ENCODE data around the gene FSD1L.
"Not testable (repeated sequence)": the region's sequence is repeated elsewhere in the genome, so short reads cannot be mapped to it uniquely, and the experiment has no call there.

The FSD1L gene

GRCh38 chr9:105572455-105572854 lies 124.6 kb downstream of the FSD1L start:
- Histone ChIP-seq H3K4me3 (ENCODE audit: extremely low read depth, insufficient read depth, low read length, poor library complexity, severe bottlenecking) (no peak overlapping the region), H3K36me3 (ENCODE audit: control insufficient read depth, insufficient read depth, low read length) (peaks cover 3% of the 10 kb centered on the region), H3K9me3 (ENCODE audit: control insufficient read depth, low read length) (no peaks in the 10 kb centered on the region), H3K27ac (ENCODE audit: low read depth, low read length, severe bottlenecking) (no peak overlapping the region), H3K4me1 (ENCODE audit: control insufficient read depth, insufficient read depth, low read length, poor library complexity, severe bottlenecking) (no peaks in the 10 kb centered on the region)

- not testable (repeated sequence) for H3K27ac ChIP-seq (ENCODE audit: low read depth, low read length, severe bottlenecking); H3K4me3 ChIP-seq (ENCODE audit: extremely low read depth, insufficient read depth, low read length, poor library complexity, severe bottlenecking); H3K36me3 ChIP-seq (ENCODE audit: control insufficient read depth, insufficient read depth, low read length); H3K4me1 ChIP-seq (ENCODE audit: control insufficient read depth, insufficient read depth, low read length, poor library complexity, severe bottlenecking); H3K9me3 ChIP-seq (ENCODE audit: control insufficient read depth, low read length)
- whole genome bisulfite sequencing, 2 experiments (ENCODE audit: insufficient coverage in 2 of 2): 100% methylated on average over 2 of the region's 6 CpGs; no CpG with 5 or more reads in 1 of the 2 experiments
These were observed 132.1 kb downstream of the FSD1L start for GRCh38 chr9:105579952-105580351.

- H3K36me3 ChIP-seq (ENCODE audit: control insufficient read depth, insufficient read depth, low read length); H3K9me3 ChIP-seq (ENCODE audit: control insufficient read depth, low read length); H3K4me1 ChIP-seq (ENCODE audit: control insufficient read depth, insufficient read depth, low read length, poor library complexity, severe bottlenecking); H3K27ac ChIP-seq (ENCODE audit: low read depth, low read length, severe bottlenecking); H3K4me3 ChIP-seq (ENCODE audit: extremely low read depth, insufficient read depth, low read length, poor library complexity, severe bottlenecking): not testable (repeated sequence)
- 50 to 55% methylated on average over 2 to 6 of the region's 16 CpGs for WGBS, 2 experiments (ENCODE audit: insufficient coverage in 2 of 2)
These were observed 133.7 kb downstream of the FSD1L start for GRCh38 chr9:105581550-105581949.

GRCh38 chr9:105593145-105593544 lies 145.3 kb downstream of the FSD1L start:
- Histone ChIP-seq H3K9me3 (ENCODE audit: control insufficient read depth, low read length) (peaks cover 12% of the 10 kb centered on the region), H3K4me1 (ENCODE audit: control insufficient read depth, insufficient read depth, low read length, poor library complexity, severe bottlenecking) (no peaks in the 10 kb centered on the region), H3K36me3 (ENCODE audit: control insufficient read depth, insufficient read depth, low read length) (peaks cover 10% of the 10 kb centered on the region), H3K4me3 (ENCODE audit: extremely low read depth, insufficient read depth, low read length, poor library complexity, severe bottlenecking) (no peak overlapping the region), H3K27ac (ENCODE audit: low read depth, low read length, severe bottlenecking) (no peak overlapping the region)
- no CpG with 5 or more reads among the region's 3 CpGs for WGBS, 2 experiments (ENCODE audit: insufficient coverage in 2 of 2)

All from mesodermal cell (in vitro differentiated cells).